NCI-H128 (cell line): ENCODE measurements around the gene ATP2C2.
A peak's percentile ranks its signal among the peaks of the same experiment; 100 is the strongest.

ENCODE experiments used
- DNase-seq: peaks from one replicate; lab custom pipeline; 2025; ENCODE audit not compliant: unreplicated experiment; lab: John Stamatoyannopoulos, UW

ATP2C2 gene

GRCh38 chr16:84486551-84487235, 118.4 kb downstream of the ATP2C2 start:
- no peak for DNase-seq

DNA sequence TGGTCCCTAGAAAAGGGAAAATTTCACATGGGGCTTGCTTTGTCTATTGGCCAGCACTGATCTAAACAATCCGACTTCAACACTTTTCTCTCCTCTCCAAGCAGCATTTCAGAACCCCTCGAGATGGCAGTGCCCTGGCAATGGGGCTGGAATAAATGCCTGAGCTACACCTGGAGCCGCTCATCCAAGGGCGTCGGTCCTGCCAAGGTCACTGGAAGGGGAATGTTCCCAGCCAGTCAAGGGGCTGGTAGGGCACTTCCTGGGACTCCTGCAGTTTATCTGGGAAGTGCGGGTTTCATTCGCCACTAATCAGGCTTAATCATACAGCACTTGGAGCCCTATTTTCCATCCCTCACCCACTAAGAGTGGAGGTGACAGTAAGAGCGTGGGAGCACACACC, 119.0 kb downstream of the ATP2C2 start:
- DNase-seq: no peak

DNA sequence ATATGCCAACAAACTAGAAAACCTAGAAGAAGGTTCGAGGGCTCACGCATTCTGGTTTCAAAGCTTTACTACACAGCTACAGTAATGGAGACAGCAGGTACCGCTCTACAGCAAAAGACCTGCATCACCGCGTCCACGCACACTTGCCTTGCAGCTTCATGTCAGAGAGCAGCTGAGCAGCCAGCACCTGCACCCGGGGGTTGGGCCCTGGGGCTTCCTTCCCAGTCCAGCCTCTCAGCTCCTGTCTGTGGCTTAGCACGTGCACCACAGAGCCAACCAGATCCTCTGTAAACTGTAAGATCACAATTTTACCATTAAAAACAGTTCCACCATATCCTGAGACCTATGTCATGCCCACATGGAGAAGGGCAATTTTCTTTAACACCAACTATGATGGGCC, 120.8 kb downstream of the ATP2C2 start:
- no peak for DNase-seq

- no peak for DNase-seq
Measured at GRCh38 chr16:84495506-84495905, 127.2 kb downstream of the ATP2C2 start.

DNA sequence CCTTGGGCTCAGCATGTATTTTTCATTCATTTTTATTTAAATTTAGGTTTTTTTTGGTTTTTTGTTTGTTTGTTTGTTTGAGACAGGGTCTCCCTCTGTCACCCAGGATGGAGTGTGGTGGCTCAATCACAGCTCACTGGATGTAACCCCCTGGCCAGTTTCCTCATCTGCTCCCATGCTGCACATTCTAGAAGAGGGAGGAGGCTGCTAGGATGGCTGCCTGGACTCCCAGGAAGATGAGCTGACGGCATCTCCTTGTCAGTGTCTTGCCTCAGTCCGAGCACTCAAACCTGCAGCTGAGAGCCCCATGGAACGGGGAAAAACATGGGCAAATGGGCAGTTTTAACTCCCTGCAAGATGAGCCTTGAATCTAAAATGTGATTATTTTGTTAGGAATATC, 128.7 kb downstream of the ATP2C2 start:
- no peak for DNase-seq

GRCh38 chr16:84497418-84498222, 129.3 kb downstream of the ATP2C2 start:
- DNase-seq: no peak

GRCh38 chr16:84498223-84498610, 129.9 kb downstream of the ATP2C2 start:
- no peak for DNase-seq

GRCh38 chr16:84498859-84499620, 130.7 kb downstream of the ATP2C2 start:
- no peak for DNase-seq

- no peak for DNase-seq
Measured at GRCh38 chr16:84499638-84500037, 131.3 kb downstream of the ATP2C2 start.

DNA sequence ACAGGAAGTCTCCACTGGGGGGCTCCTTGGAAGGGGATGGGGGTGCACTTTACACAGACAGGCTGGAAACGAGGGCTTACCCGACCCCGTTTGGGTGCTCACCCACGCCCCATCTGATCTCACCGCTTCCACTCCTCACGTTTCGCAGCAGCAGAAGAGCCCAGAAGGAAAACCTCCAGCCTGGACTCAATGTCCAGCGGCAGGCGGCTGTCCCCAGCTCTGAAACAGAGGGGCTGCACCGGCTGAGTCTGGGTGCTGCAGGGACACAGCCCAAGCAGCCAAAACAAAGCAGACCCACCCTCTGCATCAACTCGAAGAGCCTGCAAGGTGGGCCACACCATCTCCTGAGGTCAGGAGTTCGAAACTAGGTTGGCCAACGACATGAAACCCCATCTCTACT, 132.2 kb downstream of the ATP2C2 start:
- DNase-seq: no peak

DNA sequence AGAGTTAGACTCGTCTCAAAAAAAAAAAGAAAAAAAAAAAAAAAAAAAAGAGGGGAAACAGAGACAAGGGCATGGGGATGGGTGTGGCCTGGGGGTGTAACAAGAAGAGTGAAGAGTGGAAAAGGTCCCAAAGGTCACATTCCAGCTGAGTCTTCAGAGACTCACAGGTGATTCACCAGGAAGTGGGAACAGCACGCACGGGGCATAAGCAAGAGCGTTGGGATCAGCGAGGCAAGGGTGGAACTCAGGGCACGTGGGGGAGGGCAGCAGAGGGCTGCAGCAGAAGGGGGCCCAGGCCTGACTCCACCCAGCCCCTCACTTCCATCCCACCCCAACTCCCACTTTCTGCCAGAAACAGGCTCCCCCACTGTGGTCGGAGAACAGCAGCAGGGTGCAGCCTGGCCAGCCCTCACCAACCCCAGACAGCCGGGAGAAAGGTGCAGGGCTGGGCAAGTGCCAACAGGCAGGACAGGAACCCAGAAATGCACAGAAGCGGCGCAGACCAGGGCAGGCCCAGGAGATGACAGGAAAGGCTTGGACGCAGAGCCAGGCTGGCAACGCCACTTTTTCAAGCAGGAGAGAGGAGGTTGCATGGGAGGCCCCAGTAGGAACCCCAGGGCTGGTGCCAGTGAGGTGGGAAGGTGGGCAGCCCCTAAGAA, 132.9 kb downstream of the ATP2C2 start:
- no peak for DNase-seq

DNA sequence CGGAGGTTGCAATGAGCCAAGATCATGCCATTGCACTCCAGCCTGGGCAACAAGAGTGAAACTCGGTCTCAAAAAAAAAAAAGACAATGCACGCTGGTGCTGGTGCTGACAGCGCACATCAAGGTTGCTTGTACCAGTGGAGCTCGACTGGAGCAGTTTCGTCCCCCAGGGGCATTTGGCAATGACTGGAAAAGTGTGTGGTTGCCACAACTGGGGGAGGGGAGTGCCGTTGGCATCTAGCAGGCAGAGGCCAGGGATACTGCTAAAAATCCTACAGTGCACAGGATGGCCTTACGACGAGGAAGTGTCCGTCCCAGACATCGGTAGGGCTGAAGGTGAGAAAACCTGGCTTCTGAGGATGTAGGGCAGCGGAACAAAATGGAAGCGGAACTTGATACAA, 133.7 kb downstream of the ATP2C2 start:
- no peak for DNase-seq

- DNase-seq: no peak
Measured at GRCh38 chr16:84502581-84502980, 134.2 kb downstream of the ATP2C2 start.

- DNase-seq: no peak
Measured at GRCh38 chr16:84503751-84504395, 135.5 kb downstream of the ATP2C2 start.

DNA sequence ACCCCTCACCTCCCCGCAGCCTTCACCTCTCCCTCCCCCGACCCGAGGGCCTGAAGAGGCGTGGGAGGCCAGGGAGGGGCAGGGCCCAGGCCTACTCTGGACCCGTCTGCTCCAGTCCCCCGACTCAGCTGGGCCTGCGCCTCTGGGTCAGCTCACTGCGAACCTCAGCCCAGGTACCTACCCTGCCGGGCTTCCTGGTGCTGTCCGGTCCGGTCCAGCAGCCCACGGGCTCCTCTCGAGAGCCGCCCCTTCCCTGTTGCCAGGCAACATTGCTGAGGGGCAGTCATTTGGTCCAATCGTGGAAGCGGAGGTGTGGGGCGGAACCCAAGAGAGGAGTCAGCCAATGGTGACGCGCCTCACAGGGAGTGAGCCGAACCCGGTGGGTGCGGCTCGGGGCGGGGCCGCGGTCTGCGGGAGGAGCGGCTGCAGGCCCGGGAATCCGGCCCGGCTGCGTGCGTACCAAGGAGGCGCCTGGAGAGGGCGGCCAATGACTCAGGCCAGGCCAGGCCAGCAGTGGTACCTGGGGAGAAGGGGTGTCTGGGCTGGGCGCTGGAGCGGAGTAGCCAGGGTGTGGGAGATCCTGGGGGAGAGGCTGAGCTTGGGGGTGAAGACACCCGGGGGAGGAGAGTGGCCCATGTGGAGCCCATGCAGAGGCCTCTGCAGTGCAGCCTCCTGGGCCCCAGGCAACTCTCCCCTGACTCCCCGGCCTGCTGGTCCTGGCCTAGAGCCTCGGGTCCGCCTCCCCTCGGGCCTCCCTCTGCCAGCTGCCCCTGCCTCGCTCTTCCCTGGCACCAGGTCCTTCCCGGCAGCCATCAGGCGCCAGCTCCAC, 136.3 kb downstream of the ATP2C2 start, which contains the start of gene MEAK7:
TSS of gene MEAK7 (minus strand) at position 240 of the 829 bp plus-strand sequence. CDS start 6,573 bp downstream, outside the sequence.
- peak; percentile 83 for DNase-seq

DNA sequence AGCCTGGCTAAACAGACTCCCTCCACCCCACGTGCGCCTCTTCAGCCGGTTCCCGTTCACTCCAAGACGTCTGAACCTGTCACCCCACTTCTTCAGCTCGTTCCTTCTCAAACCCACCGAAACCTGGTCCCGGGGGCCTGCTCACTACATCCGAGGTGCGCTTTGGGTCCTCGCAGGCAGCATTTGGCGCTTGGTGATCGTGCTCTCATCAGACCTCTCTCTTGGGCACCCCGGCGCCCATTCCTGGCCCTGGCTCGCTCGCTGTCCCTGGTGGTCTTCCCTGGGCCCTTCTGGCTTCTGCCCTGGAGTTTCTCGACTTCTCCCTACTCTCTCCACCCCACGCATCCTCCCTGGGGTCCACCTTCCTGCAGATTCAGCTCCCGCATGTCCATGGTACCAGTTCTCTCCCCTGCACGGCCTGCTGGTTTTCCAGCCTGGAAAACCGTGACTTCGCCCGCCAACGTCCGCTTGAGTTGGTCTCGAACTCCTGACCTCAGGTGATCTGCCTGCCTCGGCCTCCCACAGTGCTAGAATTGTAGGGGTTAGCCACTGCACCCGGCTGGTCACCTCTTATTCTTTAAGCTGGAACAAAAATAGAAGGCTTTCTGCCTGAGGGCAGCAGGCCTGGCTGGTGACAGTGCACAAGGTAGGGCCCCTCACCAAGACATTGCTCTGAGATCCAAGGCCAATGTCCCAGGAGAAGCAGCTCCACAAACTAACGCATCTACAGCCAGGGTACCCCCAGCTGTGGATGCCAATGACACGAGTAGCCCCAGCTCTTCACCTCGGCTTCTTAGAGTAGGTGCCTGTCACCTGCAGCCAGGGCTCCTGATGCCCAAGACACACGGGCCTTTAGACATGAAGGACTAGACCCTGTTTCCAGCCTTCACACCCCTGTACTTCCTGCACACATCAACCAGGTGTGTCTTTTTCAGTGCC, 137.2 kb downstream of the ATP2C2 start:
- no peak for DNase-seq

DNA sequence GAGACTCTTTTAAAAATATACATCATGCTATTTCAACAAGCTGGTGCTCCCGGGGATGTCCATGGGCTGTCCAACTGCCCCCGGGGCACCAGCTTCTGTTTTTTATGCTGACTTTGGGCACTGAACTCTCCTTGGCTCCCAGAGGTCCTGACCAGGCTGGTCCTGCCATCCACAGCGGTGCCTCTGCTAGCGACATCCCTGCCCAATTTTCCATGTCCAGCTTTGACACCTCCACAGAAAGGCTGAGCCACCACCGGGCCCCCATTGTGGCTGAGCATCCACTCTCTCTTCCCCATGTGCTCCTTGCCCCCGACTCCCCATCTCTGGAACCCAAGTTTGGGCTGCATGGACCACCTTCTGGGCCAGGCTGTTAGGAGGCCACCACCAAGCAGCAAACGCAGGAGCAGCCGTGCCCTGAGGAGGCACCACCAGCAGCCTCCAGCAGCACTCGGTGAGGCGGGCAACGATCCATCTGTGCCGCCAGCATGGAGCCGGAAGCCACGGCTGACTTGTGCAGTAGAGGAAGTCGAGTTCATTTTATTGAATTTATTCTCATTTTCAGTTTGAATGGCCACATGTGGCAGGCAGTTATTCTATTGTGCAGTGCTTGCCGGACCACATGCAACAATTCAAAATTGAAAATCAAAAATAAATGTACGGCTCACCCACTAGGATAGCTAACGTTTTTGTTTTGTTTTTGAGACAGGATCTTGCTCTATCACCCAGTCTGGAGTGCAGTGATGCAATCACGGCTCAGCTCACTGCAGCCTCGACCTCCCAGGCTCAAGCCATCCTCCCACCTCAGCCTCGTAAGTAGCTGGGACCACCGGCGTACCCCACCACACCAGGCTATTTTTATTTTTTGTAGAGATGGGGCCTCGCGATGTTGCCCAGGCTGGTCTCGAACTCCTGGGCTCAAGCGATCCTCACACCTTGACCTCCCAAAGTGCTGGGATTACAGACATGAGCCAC, 139.0 kb downstream of the ATP2C2 start:
- DNase-seq: no peak

DNA sequence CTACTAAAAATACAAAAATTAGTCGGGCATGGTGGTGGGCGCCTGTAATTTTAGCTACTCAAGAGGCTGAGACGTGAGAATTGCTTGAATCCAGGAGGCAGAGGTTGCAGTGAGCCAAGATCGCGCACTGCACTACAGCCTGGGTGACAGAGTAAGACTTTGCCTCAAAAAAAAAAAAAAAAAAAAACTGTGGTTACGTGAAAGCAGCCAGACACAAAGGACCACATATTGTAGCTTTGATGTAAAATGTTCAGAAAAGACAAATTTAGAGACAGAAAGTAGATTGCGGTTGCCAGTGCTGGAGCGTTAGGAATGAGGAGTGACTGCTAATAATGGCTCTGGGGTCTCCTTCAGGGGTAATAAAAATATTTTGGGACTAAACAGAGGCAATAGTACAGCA, 140.2 kb downstream of the ATP2C2 start:
- DNase-seq: no peak
